Neural cell (in vitro differentiated cells): ENCODE results near the gene SPSB4. TPM values are rescaled to one million over a fixed set of nuclear protein-coding genes. Genes with fewer than 3 reads are reported as not detected.

Experiments
- H2AFZ ChIP-seq: fragments of 200-600, 300-800 bp; sonication (generic), shearing (Covaris generic); 2 replicates; pipeline ENCODE4 v1.6.0; 2014; ENCODE audit warnings: low read depth, mild to moderate bottlenecking, antibody characterized with exemption, low read length, moderate library complexity
- H3F3A ChIP-seq: fragments of 200-600 bp; shearing (Covaris generic); 2 replicates; pipeline ENCODE4 v1.6.1; 2016; ENCODE audit warnings: mild to moderate bottlenecking, moderate library complexity, mixed read lengths, antibody characterized with exemption, low read length; ENCODE audit not compliant: insufficient read depth, poor library complexity, severe bottlenecking
- H3K27ac ChIP-seq: fragments of 200-600, 300-800 bp; sonication (generic), shearing (Covaris generic); 2 replicates; pipeline ENCODE4 v1.5.1; 2014; ENCODE audit warnings: mild to moderate bottlenecking, low read length, moderate library complexity
- H3K27me3 ChIP-seq: fragments of 300-800, 200-600 bp; sonication (generic), shearing (Covaris generic); 2 replicates; pipeline ENCODE4 v1.6.0; 2014; ENCODE audit warnings: mild to moderate bottlenecking, low read depth, low read length, moderate library complexity; ENCODE audit not compliant: insufficient read depth
- H3K36me3 ChIP-seq: fragments of 300-800, 200-600 bp; sonication (generic), shearing (Covaris generic); 2 replicates; pipeline ENCODE4 v1.5.1; 2014; ENCODE audit warnings: mild to moderate bottlenecking, antibody characterized with exemption, low read length, moderate library complexity; ENCODE audit not compliant: insufficient read depth
- H3K4me2 ChIP-seq: fragments of 300-800, 200-600 bp; sonication (generic), shearing (Covaris generic); 2 replicates; pipeline ENCODE4 v1.6.0; 2014; ENCODE audit warnings: mild to moderate bottlenecking, low read length
- H3K4me3 ChIP-seq: fragments of 300-800, 200-600 bp; sonication (generic), shearing (Covaris generic); 2 replicates; pipeline ENCODE4 v1.5.1; 2014; ENCODE audit warnings: mild to moderate bottlenecking, low read length, moderate library complexity
- H3K79me2 ChIP-seq: fragments of 200-600 bp; shearing (Covaris generic); replicated peaks from 2 replicates; pipeline ENCODE4 v1.6.0; 2014; ENCODE audit warnings: mild to moderate bottlenecking, low read length, moderate library complexity; ENCODE audit not compliant: insufficient read depth
- H3K9ac ChIP-seq: fragments of 300-800, 200-600 bp; sonication (generic), shearing (Covaris generic); 2 replicates; pipeline ENCODE4 v1.6.1; 2016; ENCODE audit warnings: mild to moderate bottlenecking, low read length, mixed read lengths
- H3K9me2 ChIP-seq: fragments of 200-600 bp; shearing (Covaris generic); 2 replicates; pipeline ENCODE4 v1.6.1; 2016; ENCODE audit warnings: mild to moderate bottlenecking, low read length, mixed read lengths; ENCODE audit not compliant: insufficient read depth
- H3K9me3 ChIP-seq: fragments of 200-600, 300-800 bp; sonication (generic), shearing (Covaris generic); 2 replicates; pipeline ENCODE4 v1.6.1; 2016; ENCODE audit warnings: mild to moderate bottlenecking, mixed run types, low read length, moderate library complexity, mixed read lengths
- H4K20me1 ChIP-seq: fragments of 200-600 bp; shearing (Covaris generic); 2 replicates; pipeline ENCODE4 v1.6.1; 2016; ENCODE audit warnings: mild to moderate bottlenecking, mixed run types; ENCODE audit not compliant: insufficient read depth
- EP300 ChIP-seq: fragments of 450-650 bp; conservative IDR thresholded peaks from 2 replicates; pipeline ENCODE4 v1.6.1; 2014; ENCODE audit warnings: antibody characterized with exemption, mild to moderate bottlenecking, moderate library complexity; ENCODE audit not compliant: poor library complexity, severe bottlenecking
- EZH2 ChIP-seq: fragments of 200-600, 300-800 bp; shearing (Covaris generic), sonication (generic); IDR thresholded peaks from 2 replicates; pipeline ENCODE4 v1.6.1; 2014; ENCODE audit warnings: antibody characterized with exemption, low read length, borderline replicate concordance, mild to moderate bottlenecking; ENCODE audit not compliant: insufficient read depth, poor library complexity, severe bottlenecking
- MXI1 ChIP-seq: fragments of 450-650 bp; conservative IDR thresholded peaks from 2 replicates; pipeline ENCODE4 v1.6.1; 2014; ENCODE audit warnings: antibody characterized with exemption, mild to moderate bottlenecking; ENCODE audit not compliant: poor library complexity, severe bottlenecking
- POLR2AphosphoS5 ChIP-seq: IDR thresholded peaks from 2 replicates; pipeline ENCODE4 v1.6.1; 2012
- RAD21 ChIP-seq: fragments of 450-650 bp; conservative IDR thresholded peaks from 2 replicates; pipeline ENCODE4 v1.6.1; 2014; ENCODE audit warnings: antibody characterized with exemption, mild to moderate bottlenecking, moderate library complexity
- SMC3 ChIP-seq: fragments of 450-650 bp; conservative IDR thresholded peaks from 2 replicates; pipeline ENCODE4 v1.6.1; 2014; ENCODE audit warnings: antibody characterized with exemption, mild to moderate bottlenecking, moderate library complexity; ENCODE audit not compliant: poor library complexity
- TAF1 ChIP-seq: IDR thresholded peaks from 2 replicates; pipeline ENCODE4 v1.6.1; 2012; ENCODE audit warnings: low read depth
- polyA plus RNA-seq: library from polyadenylated mRNA; depleted of rRNA; stranded (reverse); fragments of >200 nt; gene quantifications from 2 replicates; pipeline ENCODE4 v1.2.3, GENCODE V29; 2014
- TF ChIP-seq, protein P1 (sequence below): fragments of 450-650 bp; IDR thresholded peaks from 2 replicates; pipeline ENCODE4 v1.5.1; 2014; ENCODE audit warnings: antibody characterized with exemption, mild to moderate bottlenecking, moderate library complexity; ENCODE audit not compliant: poor library complexity, severe bottlenecking
- TF ChIP-seq, protein P2 (sequence below): IDR thresholded peaks from 2 replicates; pipeline ENCODE4 v1.6.1; 2012; ENCODE audit warnings: borderline replicate concordance

Gene SPSB4
- polyA plus RNA-seq, 1 donor from 2014 or later, result 6.1 TPM

DNA sequence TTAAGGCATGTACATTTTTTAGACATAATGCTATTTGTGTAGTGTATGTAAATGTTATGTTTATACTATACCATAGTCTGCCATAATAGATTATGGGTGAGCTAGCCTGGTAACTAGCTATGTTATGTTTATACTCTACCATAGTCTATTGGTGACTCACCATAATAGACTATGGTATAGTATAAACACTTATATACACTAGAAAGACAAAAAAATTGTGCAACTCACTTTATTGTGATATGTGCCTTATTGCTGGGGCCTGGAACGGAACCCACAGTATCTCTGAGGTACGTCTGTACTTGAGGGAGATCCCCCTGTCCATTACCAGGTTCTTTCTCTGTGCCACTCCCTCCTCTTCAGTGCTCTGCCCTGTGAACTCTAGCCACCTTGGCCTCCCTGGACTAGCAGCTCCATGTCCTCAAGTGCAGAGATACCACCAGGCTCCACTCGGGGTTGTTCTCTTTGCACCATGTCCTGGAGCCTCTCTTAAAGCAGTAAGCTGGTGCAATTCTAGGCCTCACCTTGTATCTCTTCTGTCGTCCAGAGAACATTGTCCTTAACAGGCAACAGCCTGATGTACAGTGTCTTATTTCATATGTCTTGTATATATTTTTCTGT, 119.6 kb downstream of the SPSB4 start:
- H3F3A ChIP-seq, result no peaks in the 10 kb centered on the region
- H3K9me2 ChIP-seq, result no peaks in the 10 kb centered on the region
- no peaks in the 10 kb centered on the region for H3K79me2 ChIP-seq
- no peak overlapping the region for H3K4me2 ChIP-seq
- H3K9ac ChIP-seq, result no peak overlapping the region
- no peak overlapping the region for H3K4me3 ChIP-seq
- H3K9me3 ChIP-seq, result no peaks in the 10 kb centered on the region
- no peaks in the 10 kb centered on the region for H3K27me3 ChIP-seq
- TF ChIP-seq POLR2AphosphoS5 (no peak), EP300 (no peak), MXI1 (no peak), SMC3 (no peak), RAD21 (no peak), EZH2 (no peak), TAF1 (no peak)
- TF ChIP-seq, protein P1, sequence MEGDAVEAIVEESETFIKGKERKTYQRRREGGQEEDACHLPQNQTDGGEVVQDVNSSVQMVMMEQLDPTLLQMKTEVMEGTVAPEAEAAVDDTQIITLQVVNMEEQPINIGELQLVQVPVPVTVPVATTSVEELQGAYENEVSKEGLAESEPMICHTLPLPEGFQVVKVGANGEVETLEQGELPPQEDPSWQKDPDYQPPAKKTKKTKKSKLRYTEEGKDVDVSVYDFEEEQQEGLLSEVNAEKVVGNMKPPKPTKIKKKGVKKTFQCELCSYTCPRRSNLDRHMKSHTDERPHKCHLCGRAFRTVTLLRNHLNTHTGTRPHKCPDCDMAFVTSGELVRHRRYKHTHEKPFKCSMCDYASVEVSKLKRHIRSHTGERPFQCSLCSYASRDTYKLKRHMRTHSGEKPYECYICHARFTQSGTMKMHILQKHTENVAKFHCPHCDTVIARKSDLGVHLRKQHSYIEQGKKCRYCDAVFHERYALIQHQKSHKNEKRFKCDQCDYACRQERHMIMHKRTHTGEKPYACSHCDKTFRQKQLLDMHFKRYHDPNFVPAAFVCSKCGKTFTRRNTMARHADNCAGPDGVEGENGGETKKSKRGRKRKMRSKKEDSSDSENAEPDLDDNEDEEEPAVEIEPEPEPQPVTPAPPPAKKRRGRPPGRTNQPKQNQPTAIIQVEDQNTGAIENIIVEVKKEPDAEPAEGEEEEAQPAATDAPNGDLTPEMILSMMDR, result no peak
- TF ChIP-seq, protein P2, sequence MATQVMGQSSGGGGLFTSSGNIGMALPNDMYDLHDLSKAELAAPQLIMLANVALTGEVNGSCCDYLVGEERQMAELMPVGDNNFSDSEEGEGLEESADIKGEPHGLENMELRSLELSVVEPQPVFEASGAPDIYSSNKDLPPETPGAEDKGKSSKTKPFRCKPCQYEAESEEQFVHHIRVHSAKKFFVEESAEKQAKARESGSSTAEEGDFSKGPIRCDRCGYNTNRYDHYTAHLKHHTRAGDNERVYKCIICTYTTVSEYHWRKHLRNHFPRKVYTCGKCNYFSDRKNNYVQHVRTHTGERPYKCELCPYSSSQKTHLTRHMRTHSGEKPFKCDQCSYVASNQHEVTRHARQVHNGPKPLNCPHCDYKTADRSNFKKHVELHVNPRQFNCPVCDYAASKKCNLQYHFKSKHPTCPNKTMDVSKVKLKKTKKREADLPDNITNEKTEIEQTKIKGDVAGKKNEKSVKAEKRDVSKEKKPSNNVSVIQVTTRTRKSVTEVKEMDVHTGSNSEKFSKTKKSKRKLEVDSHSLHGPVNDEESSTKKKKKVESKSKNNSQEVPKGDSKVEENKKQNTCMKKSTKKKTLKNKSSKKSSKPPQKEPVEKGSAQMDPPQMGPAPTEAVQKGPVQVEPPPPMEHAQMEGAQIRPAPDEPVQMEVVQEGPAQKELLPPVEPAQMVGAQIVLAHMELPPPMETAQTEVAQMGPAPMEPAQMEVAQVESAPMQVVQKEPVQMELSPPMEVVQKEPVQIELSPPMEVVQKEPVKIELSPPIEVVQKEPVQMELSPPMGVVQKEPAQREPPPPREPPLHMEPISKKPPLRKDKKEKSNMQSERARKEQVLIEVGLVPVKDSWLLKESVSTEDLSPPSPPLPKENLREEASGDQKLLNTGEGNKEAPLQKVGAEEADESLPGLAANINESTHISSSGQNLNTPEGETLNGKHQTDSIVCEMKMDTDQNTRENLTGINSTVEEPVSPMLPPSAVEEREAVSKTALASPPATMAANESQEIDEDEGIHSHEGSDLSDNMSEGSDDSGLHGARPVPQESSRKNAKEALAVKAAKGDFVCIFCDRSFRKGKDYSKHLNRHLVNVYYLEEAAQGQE, result no peak
- H3K36me3 ChIP-seq, result no peaks in the 10 kb centered on the region
- no peaks in the 10 kb centered on the region for H4K20me1 ChIP-seq
- no peak overlapping the region for H3K27ac ChIP-seq
- no peak overlapping the region for H2AFZ ChIP-seq

- Histone ChIP-seq H3K9me3 (no peaks in the 10 kb centered on the region), H3K4me2 (no peak overlapping the region)
Observed at GRCh38 chr3:141174674-141175073, 123.5 kb downstream of the SPSB4 start.

More at GRCh38 chr3:141174674-141175073, 123.5 kb downstream of the SPSB4 start:
- H3F3A ChIP-seq, result no peaks in the 10 kb centered on the region
- no peaks in the 10 kb centered on the region for H3K79me2 ChIP-seq
- H3K27ac ChIP-seq, result no peak overlapping the region
- H3K9ac ChIP-seq, result no peak overlapping the region
- H2AFZ ChIP-seq, result no peak overlapping the region
- H3K36me3 ChIP-seq, result no peaks in the 10 kb centered on the region
- no peaks in the 10 kb centered on the region for H3K27me3 ChIP-seq
- no peak overlapping the region for H3K4me3 ChIP-seq
- H3K9me2 ChIP-seq, result no peaks in the 10 kb centered on the region
- no peaks in the 10 kb centered on the region for H4K20me1 ChIP-seq
- TF ChIP-seq RAD21 (no peak), MXI1 (no peak), TAF1 (no peak), EZH2 (no peak), EP300 (no peak), POLR2AphosphoS5 (no peak), SMC3 (no peak)
- TF ChIP-seq, protein P2, result no peak
- TF ChIP-seq, protein P1, result no peak
